Measurements from ENCODE around the gene ELAVL1.
"Not testable (repeated sequence)": the region's sequence is repeated elsewhere in the genome, so short reads cannot be mapped to it uniquely, and the experiment has no call there.

ELAVL1 gene

GRCh38 chr19:7924241-7924640 lies 81.2 kb downstream of the ELAVL1 start:
- DNase-seq (ENCODE audit: low read depth, low spot score), result no peak

GRCh38 chr19:7923295-7924191 lies 81.9 kb downstream of the ELAVL1 start:
- no peak for DNase-seq (ENCODE audit: low read depth, low spot score)

DNA sequence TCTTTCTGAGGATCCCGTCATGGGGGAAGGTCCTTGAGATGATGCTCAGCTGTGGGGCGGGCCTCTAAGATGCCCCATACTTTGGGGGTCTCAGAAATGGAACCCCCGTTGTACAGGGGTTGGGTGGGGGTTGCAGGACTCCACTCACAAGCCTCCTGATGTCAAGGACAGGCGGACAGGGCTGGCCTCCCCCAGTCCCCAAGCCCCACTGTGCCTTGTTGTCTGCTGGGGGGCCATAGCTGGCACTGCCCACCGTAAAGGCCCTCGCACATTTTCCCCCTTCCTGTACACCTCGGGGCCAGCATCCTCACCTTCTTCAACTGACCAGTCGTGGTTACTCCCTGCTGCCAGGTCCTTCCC lies 82.6 kb downstream of the ELAVL1 start:
- no peak for DNase-seq (ENCODE audit: low read depth, low spot score)

DNA sequence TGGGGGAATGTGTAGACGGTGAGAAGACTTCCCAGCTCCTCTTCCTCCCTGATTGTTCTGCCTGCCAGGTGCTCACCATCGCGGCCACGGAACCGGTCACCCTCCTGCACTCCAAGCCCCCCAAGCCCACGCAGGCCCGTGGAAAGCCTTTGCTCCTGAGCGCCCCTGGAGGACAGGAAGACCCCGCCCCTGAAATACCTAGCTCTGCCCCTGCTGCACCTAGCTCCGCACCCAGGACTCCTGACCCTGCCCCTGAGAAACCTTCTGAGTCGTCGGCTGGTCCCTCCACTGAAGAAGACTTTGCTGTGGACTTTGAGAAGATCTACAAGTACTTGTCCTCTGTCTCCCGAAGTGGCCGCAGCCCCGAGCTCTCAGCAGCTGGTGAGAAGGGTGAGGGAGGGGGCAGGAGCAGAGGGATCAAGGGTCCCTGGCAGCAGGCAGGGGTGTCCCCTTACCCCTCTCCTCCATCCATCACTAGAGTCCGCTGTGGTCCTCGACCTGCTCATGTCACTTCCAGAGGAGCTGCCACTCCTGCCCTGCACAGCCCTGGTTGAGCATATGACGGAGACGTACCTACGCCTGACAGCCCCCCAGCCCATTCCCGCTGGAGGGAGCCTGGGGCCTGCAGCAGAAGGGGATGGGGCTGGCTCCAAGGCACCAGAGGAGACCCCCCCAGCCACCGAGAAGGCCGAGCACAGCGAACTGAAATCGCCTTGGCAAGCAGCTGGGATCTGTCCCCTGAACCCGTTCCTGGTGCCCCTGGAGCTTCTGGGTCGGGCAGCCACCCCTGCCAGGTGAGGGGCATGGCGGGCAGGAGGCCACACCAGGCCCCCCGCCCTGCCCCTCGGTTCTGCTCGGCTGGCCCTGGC lies 83.2 kb downstream of the ELAVL1 start:
- DNase-seq (ENCODE audit: low read depth, low spot score), result no peak

- no peak for DNase-seq (ENCODE audit: low read depth, low spot score)
Measured at GRCh38 chr19:7921302-7921966, 84.0 kb downstream of the ELAVL1 start.

DNA sequence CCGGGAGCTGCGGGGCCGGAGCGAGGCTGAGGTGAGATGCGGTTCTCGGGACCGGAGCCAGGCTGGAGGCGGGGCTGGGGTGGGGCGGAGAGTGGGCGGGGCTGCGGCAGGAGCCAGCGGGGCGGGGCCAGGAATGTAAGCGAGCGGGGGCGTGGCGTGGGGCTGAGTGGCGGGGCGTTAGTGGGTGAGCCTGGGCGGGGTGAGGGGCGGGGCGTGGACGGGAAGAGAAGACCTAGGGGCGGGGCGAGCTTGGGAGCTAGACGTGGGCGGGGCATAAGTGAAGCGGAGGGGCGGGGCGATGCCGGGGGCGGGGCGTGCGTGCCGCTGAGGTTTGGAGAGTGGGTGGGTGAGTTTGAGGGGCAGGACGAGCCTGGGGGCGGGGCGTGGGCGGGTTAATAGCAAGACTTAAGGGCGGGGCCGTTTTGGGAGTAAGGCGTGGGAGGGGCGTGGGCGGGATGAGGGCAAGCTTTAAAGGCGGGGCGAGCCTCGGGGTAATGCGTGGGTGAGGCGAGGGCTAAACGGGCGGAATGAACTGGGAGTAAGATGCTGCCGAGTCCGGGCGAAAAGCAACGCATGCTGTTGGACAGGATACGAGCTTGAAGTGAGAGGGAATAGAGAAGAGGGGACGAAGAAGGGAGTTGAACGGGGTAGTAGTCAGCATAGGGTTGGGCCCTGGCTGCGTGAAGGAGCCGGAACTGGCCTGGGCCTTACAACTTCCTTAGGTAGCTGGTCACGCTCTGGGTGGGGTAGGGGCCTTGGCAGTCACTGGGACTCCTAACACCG lies 84.7 kb downstream of the ELAVL1 start:
- DNase-seq (ENCODE audit: low read depth, low spot score), result peak; percentile 94

GRCh38 chr19:7919610-7920518 lies 85.6 kb downstream of the ELAVL1 start, which contains the start of gene SNAPC2:
TSS of gene SNAPC2 (plus strand) at chr19:7920338. CDS start at chr19:7920367, 29 bp downstream.
- peak; percentile 85 for DNase-seq (ENCODE audit: low read depth, low spot score)

GRCh38 chr19:7918615-7919421 lies 86.6 kb downstream of the ELAVL1 start:
- no peak for DNase-seq (ENCODE audit: low read depth, low spot score)

- not testable (repeated sequence) for DNase-seq (ENCODE audit: low read depth, low spot score)
Measured at GRCh38 chr19:7918062-7918614, 87.3 kb downstream of the ELAVL1 start.

- DNase-seq (ENCODE audit: low read depth, low spot score), result no peak
Measured at GRCh38 chr19:7917267-7918061, 88.0 kb downstream of the ELAVL1 start.

- DNase-seq (ENCODE audit: low read depth, low spot score), result no peak
Measured at GRCh38 chr19:7916955-7917266, 88.5 kb downstream of the ELAVL1 start.

DNA sequence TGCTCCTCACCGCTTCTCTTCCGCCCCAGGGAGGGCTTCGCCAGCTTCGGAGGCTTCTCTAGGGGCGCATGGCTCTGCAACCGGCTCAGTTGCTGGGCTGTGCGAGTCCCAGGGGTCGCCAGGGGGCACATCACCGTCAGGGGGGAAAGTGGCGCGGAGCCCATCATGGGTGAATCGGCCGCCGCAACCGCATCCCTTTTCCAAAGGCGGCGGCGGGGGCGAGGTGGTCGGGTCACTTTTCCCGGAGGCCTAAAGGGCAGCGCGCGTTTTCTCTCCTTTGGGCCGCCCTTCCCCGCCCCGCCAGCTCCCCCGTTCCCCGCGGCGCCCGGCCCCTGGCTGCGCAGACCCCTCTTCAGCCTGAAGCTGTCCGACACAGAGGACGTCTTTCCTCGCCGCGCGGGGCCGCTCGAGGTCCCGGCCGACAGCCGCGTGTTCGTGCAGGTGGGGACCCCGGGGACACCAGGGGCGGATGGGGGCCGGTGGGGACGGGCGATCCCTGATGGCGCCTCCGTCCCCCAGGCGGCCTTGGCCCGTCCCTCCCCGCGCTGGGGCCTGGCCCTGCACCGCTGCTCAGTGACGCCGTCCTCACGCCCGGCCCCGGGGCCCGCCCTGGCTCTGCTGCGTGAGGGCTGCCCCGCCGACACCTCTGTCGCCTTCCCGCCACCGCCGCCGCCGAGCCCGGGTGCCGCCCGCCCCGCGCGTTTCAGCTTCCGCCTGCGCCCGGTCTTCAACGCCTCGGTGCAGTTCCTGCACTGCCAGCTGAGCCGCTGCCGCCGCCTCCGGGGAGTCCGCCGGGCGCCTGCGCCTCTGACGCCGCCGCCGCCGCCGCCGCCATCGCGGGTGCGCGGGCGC lies 89.1 kb downstream of the ELAVL1 start:
- no peak for DNase-seq (ENCODE audit: low read depth, low spot score)

- DNase-seq (ENCODE audit: low read depth, low spot score), result no peak
Measured at GRCh38 chr19:7915250-7916102, 90.0 kb downstream of the ELAVL1 start.

GRCh38 chr19:7914598-7915045 lies 90.8 kb downstream of the ELAVL1 start, which contains the start of gene TGFBR3L:
TSS of gene TGFBR3L (plus strand) at chr19:7914830.
- no peak for DNase-seq (ENCODE audit: low read depth, low spot score)

DNA sequence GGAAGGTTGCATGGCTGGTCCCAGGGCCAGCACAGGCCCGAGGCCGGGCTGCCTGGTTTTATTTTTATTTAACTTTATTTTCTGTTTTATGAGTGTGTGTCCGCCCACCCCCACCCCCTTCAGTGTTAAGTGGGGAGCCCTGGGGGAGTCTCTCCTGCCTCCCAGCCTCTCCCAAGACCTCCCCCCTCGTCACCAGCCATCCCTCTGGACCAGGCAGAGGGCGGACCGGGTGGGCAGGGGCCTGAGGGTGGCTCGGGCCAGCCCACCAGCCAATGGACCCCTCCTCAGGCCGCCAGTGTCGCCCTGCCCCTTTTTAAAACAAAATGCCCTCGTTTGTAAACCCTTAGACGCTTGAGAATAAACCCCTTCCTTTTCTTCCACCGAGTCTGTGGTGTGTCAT lies 91.3 kb downstream of the ELAVL1 start:
- DNase-seq (ENCODE audit: low read depth, low spot score), result no peak

DNA sequence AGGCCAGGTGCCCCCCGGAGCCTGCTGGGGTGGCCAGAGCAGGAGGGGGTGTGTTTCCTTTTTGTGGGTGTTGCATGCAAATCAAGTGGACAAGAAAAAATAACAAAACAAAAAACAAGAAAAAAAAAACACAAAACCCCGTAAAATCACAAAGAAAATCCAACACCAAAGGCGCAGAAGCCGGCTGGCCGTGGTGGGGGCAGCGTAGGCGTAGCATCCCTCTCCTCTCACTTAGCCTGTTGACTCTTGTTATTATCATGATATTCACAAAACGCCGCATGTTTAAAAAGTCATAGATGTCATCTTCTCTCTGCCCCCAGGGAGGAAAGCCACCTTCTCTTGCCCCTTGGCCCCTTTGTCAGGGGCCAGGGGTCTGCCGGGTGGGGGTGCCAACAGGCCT lies 91.8 kb downstream of the ELAVL1 start:
- no peak for DNase-seq (ENCODE audit: low read depth, low spot score)

All from smooth muscle cell of the brain vasculature (primary cell).